ENCODE measurements around the gene SERBP1. TPM values are rescaled to one million over a fixed set of nuclear protein-coding genes. Genes with fewer than 3 reads are reported as not detected.
"Not testable (repeated sequence)": the region's sequence is repeated elsewhere in the genome, so short reads cannot be mapped to it uniquely, and the experiment has no call there.

Gene SERBP1
- polyA plus RNA-seq, 1 donor = 437 TPM

GRCh38 chr1:67405473-67406245 lies 24.5 kb downstream of the SERBP1 start:
- no peak for DNase-seq

GRCh38 chr1:67404212-67404620 lies 26.0 kb downstream of the SERBP1 start:
- no peak for DNase-seq

GRCh38 chr1:67401443-67401842 lies 28.8 kb downstream of the SERBP1 start:
- DNase-seq = no peak

- not testable (repeated sequence) for DNase-seq
These were observed 30.0 kb downstream of the SERBP1 start for GRCh38 chr1:67400029-67400786.

GRCh38 chr1:67399199-67399993 lies 30.8 kb downstream of the SERBP1 start:
- DNase-seq = no peak

- DNase-seq = no peak
These were observed 35.7 kb downstream of the SERBP1 start for GRCh38 chr1:67394548-67394947.

- peak; percentile 4 for DNase-seq
These were observed 36.5 kb downstream of the SERBP1 start for GRCh38 chr1:67393737-67394136.

GRCh38 chr1:67393240-67393639 lies 37.0 kb downstream of the SERBP1 start:
- peak; percentile 37 for DNase-seq

GRCh38 chr1:67390041-67390887 lies 39.9 kb downstream of the SERBP1 start:
- DNase-seq = no peak

- DNase-seq = no peak
These were observed 46.1 kb downstream of the SERBP1 start for GRCh38 chr1:67383999-67384638.

- no peak for DNase-seq
These were observed 47.9 kb downstream of the SERBP1 start for GRCh38 chr1:67382292-67382691.

- no peak for DNase-seq
These were observed 49.0 kb downstream of the SERBP1 start for GRCh38 chr1:67381154-67381553.

- DNase-seq = no peak
These were observed 52.9 kb downstream of the SERBP1 start for GRCh38 chr1:67377253-67377652.

- DNase-seq = no peak
These were observed 53.8 kb downstream of the SERBP1 start for GRCh38 chr1:67376381-67376780.

GRCh38 chr1:67372898-67373297 lies 57.3 kb downstream of the SERBP1 start:
- no peak for DNase-seq

GRCh38 chr1:67372136-67372535 lies 58.1 kb downstream of the SERBP1 start:
- no peak for DNase-seq

GRCh38 chr1:67371681-67372080 lies 58.5 kb downstream of the SERBP1 start:
- DNase-seq = no peak

GRCh38 chr1:67371043-67371442 lies 59.2 kb downstream of the SERBP1 start:
- no peak for DNase-seq

GRCh38 chr1:67368046-67368514 lies 62.1 kb downstream of the SERBP1 start:
- no peak for DNase-seq

GRCh38 chr1:67367370-67368045 lies 62.7 kb downstream of the SERBP1 start:
- no peak for DNase-seq

- no peak for DNase-seq
These were observed 68.6 kb downstream of the SERBP1 start for GRCh38 chr1:67361641-67362040.

All from hindlimb muscle (tissue), 1 donor.